ENCODE measurements around the gene GPC5.

The GPC5 gene

GRCh38 chr13:91348906-91349435 is 49.5 kb upstream of the GPC5 start (continued):
- TF ChIP-seq CTCF (tag by site-specific recombination; IDR thresholded peaks at IDR 0.05), result no peak; the same call in 1 of the 2 replicates
- no peak for TF ChIP-seq ZNF391 (tag by site-specific recombination; IDR thresholded peaks at IDR 0.05; ENCODE audit: borderline replicate concordance, low read depth)
- 0 out of 2 replicates have a peak, but pooled peaks have one; percentile 37 for TF ChIP-seq ZNF362 (tag by site-specific recombination; IDR thresholded peaks at IDR 0.05)
- no peak for TF ChIP-seq ZFHX2 (tag by site-specific recombination; conservative IDR thresholded peaks at IDR 0.05)
- TF ChIP-seq ZNF184 (tag by site-specific recombination; IDR thresholded peaks at IDR 0.05), result no peak
- no peak for TF ChIP-seq PRDM1 (tag by site-specific recombination; IDR thresholded peaks at IDR 0.05)
- no peak for TF ChIP-seq ZNF548 (tag by site-specific recombination; IDR thresholded peaks at IDR 0.05)
- TF ChIP-seq ZNF366 (tag by site-specific recombination; conservative IDR thresholded peaks at IDR 0.05), result no peak
- TF ChIP-seq EGR2 (tag by site-specific recombination; IDR thresholded peaks at IDR 0.05; ENCODE audit: low read depth), result no peak
- TF ChIP-seq ZNF707 (tag by site-specific recombination; IDR thresholded peaks at IDR 0.05), result no peak
- no peak for TF ChIP-seq BCL6B (tag by site-specific recombination; IDR thresholded peaks at IDR 0.05)
- no peak for TF ChIP-seq ZNF280D (tag by site-specific recombination; IDR thresholded peaks at IDR 0.05)
- peak; percentile 60; the same call in 1 of the 2 replicates for TF ChIP-seq ZNF324 (tag by site-specific recombination; IDR thresholded peaks at IDR 0.05)
- TF ChIP-seq ZNF768 (tag by site-specific recombination; IDR thresholded peaks at IDR 0.05), result no peak
- no peak for TF ChIP-seq ZNF214 (tag by site-specific recombination; IDR thresholded peaks at IDR 0.05; ENCODE audit: borderline replicate concordance)
- no peak for TF ChIP-seq ZNF23 (tag by site-specific recombination; IDR thresholded peaks at IDR 0.05; ENCODE audit: borderline replicate concordance)
- no peak for TF ChIP-seq OVOL3 (tag by site-specific recombination; IDR thresholded peaks at IDR 0.05)
- no peak for TF ChIP-seq HOXA7 (CRISPR knock-in tag; IDR thresholded peaks at IDR 0.05; ENCODE audit: borderline replicate concordance)
- TF ChIP-seq HOXC10 (CRISPR knock-in tag; IDR thresholded peaks at IDR 0.05), result no peak
- no peak for TF ChIP-seq SETDB1 (IDR thresholded peaks at IDR 0.05; ENCODE audit: insufficient read length, low read length)
- TF ChIP-seq ZSCAN30 (tag by site-specific recombination; IDR thresholded peaks at IDR 0.05), result peak; percentile 85
- no peak for TF ChIP-seq ZNF626 (tag by site-specific recombination; IDR thresholded peaks at IDR 0.05)
- no peak for TF ChIP-seq ZNF843 (tag by site-specific recombination; IDR thresholded peaks at IDR 0.05)
- TF ChIP-seq KLF10 (tag by site-specific recombination; IDR thresholded peaks at IDR 0.05), result peak; percentile 29; the same call in 1 of the 2 replicates
- no peak for TF ChIP-seq ZBTB44 (tag by site-specific recombination; IDR thresholded peaks at IDR 0.05)
- peak; percentile 43; the same call in 1 of the 2 replicates for TF ChIP-seq PATZ1 (tag by site-specific recombination; IDR thresholded peaks at IDR 0.05)
- peak; percentile 77 for TF ChIP-seq ZNF335 (tag by site-specific recombination; conservative IDR thresholded peaks at IDR 0.05)
- TF ChIP-seq WT1 (tag by site-specific recombination; IDR thresholded peaks at IDR 0.05), result 0 out of 2 replicates have a peak, but pooled peaks have one; percentile 13
- TF ChIP-seq ZFP37 (tag by site-specific recombination; IDR thresholded peaks at IDR 0.05), result no peak
- TF ChIP-seq ZBTB17 (tag by site-specific recombination; IDR thresholded peaks at IDR 0.05), result peak; percentile 55
- TF ChIP-seq ZNF549 (tag by site-specific recombination; IDR thresholded peaks at IDR 0.05), result no peak

Measured in HEK293 (cell line).